ENCODE measurements around the gene NOVA1.

DNA sequence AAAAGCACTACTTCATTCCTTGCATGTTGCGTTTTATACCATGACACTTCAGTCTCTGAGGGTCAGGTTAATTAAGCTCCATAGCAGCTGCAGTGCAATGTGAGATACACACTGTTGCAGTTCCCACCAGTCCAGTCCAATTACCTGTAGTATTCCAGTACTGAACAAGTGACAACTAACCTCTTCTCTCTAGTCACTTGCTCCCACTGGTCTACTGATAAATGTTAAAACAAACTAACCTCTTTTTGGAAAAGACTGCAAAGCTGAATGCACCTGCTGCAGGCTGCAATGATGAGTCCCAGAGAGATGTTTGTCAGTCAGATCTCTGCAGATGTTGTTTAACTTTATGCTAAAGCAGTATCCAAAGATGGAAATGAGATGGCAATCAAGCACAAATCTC, 7.9 kb downstream of the NOVA1 start:
- TF ChIP-seq L3MBTL2 (conservative IDR thresholded peaks at IDR 0.05): no peak
- TF ChIP-seq SP1 (IDR thresholded peaks at IDR 0.05): no peak
- TF ChIP-seq TARDBP (IDR thresholded peaks at IDR 0.05): no peak
- TF ChIP-seq BHLHE40 (IDR thresholded peaks at IDR 0.05; ENCODE audit: borderline replicate concordance): no peak
- no peak for TF ChIP-seq FOXA1 (IDR thresholded peaks at IDR 0.05)
- no peak for TF ChIP-seq FOXM1 (IDR thresholded peaks at IDR 0.05; ENCODE audit: borderline replicate concordance)
- TF ChIP-seq HDGF (IDR thresholded peaks at IDR 0.05; ENCODE audit: borderline replicate concordance): no peak
- no peak for TF ChIP-seq ARNT (IDR thresholded peaks at IDR 0.05)
- TF ChIP-seq SUZ12 (IDR thresholded peaks at IDR 0.05): no peak
- TF ChIP-seq FOXK2 (IDR thresholded peaks at IDR 0.05): no peak
